Vagina (tissue), 2 donors: ENCODE results near the gene CERCAM.

Experiments used
- CTCF ChIP-seq, 3 experiments: fragments of 450-650 bp in 2 of 3; fragments of 200-600 bp in 1 of 3; sonication (generic) in 1 of 3; IDR thresholded peaks; one replicate each; pipeline ENCODE4 v1.5.1; 2017 to 2019; ENCODE audit warnings: antibody characterized with exemption in 3 of 3, mild to moderate bottlenecking in 2 of 3, moderate library complexity in 2 of 3
- POLR2A ChIP-seq, 2 donors: fragments of 450-650 bp; IDR thresholded peaks; one replicate each; pipeline ENCODE4 v1.6.1; 2017; ENCODE audit warnings: antibody characterized with exemption in 2 of 2, mild to moderate bottlenecking in 2 of 2, moderate library complexity in 2 of 2

GRCh38 chr9:128442150-128442549 lies 21.5 kb downstream of the CERCAM start:
- no peak for TF ChIP-seq POLR2A (IDR thresholded peaks at IDR 0.05)
- no peak for TF ChIP-seq CTCF (IDR thresholded peaks at IDR 0.05)
